Measurements from ENCODE around the gene POLR2C. TPM values are rescaled to one million over a fixed set of nuclear protein-coding genes. Genes with fewer than 3 reads are reported as not detected.
A peak's percentile ranks its signal among the peaks of the same experiment; 100 is the strongest.

The POLR2C gene
- total and polyA plus RNA-seq, 2 experiments from 2014 or later = 40.0 to 163 TPM

- in situ Hi-C loops (cut with MboI) = loop anchor here (5.0 kb wide), 1 partner anchor 117 kb away; no protein-coding TSS in a partner anchor
These were observed 43.0 kb upstream of the POLR2C start for GRCh38 chr16:57419506-57419905.

DNA sequence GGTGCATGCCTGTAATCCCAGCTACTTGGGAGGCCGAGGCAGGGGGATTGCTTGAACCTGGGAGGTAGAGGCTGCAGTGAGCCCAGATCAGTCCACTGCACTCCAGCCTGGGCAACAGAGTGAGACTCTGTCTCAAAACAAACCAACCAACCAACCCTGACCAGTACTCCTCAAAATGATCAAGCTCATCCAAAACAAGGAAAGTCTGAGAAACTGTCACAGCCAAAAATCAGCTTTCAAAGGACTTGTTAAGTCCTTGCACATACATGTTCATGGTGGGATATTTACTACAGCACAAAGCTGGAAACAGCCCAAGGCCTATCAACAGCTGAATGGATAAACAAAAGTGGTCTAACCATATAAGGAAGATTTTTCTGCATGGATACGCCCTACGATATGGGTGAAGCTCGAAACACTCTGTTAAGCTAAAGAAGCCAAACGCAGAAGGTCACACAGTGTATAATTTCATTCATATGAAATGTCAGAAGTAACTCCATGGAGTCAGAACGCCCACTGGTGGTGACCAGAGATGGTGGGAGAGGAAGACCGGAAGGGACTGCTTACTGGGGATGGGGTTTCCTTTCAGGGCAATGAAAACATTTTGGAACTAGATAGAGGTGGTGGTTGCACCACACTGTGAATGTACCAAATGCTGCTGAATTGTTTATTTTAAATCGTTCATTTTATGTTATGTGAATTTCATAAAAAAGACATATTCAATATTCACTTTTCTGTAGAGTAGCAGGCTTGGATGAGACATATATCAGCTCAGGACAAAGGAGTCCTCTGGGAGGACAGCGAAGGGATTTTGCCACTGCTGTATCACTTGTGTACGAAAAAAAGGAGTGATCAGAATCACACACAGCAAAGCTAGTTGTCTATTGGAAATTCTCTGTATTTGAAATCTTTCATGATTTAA is 40.2 kb upstream of the POLR2C start:
- Histone ChIP-seq H3K36me3 (ENCODE audit: low read depth) (no peaks in the 10 kb centered on the region), H3K27ac (no peak overlapping the region), H2AFZ (peak overlapping the region; percentile 51), H3K4me1 (ENCODE audit: insufficient read depth) (peaks cover 6% of the 10 kb centered on the region; the same call in 1 of the 2 replicates), H3K4me2 (ENCODE audit: unreplicated experiment) (no peak overlapping the region), H3K4me3 (no peak overlapping the region), H3F3A (ENCODE audit: insufficient read depth) (peaks cover 9% of the 10 kb centered on the region; the same call in 1 of the 2 replicates), H3K9me3 (ENCODE audit: low read depth) (no peaks in the 10 kb centered on the region), H3K79me2 (ENCODE audit: insufficient read depth) (no peaks in the 10 kb centered on the region), H3K9me2 (ENCODE audit: insufficient read depth) (no peaks in the 10 kb centered on the region), H3K27me3 (replicated peaks; ENCODE audit: insufficient read depth) (no peaks in the 10 kb centered on the region), H3K9ac (no peak overlapping the region), H4K20me1 (ENCODE audit: insufficient read depth) (no peaks in the 10 kb centered on the region)
- TF ChIP-seq EZH2 (IDR thresholded peaks at IDR 0.05; ENCODE audit: insufficient read depth, poor library complexity, severe bottlenecking) (no peak), EZH2phosphoT487 (IDR thresholded peaks at IDR 0.05; ENCODE audit: insufficient read depth, low read depth) (no peak)
- DNase-seq = peak; percentile 65
- in situ Hi-C loops (cut with MboI) = no loop called here
- WGBS, 2 experiments (ENCODE audit: low coverage in 1 of 2, low lambda C conversion rate in 2 of 2, missing lambda C conversion rate in 2 of 2) = 36 to 41% methylated on average over 10 of the region's 10 CpGs

More at GRCh38 chr16:57419506-57419905, 43.0 kb upstream of the POLR2C start:
- no peaks in the 10 kb centered on the region for H3K36me3 ChIP-seq (ENCODE audit: low read depth)
- no peaks in the 10 kb centered on the region for H3K9me2 ChIP-seq (ENCODE audit: insufficient read depth)
- H3K4me3 ChIP-seq = no peak overlapping the region
- H3K4me2 ChIP-seq (ENCODE audit: unreplicated experiment) = no peak overlapping the region
- peaks cover 9% of the 10 kb centered on the region; the same call in 1 of the 2 replicates for H3F3A ChIP-seq (ENCODE audit: insufficient read depth)
- 65 to 67% methylated on average over 6 of the region's 6 CpGs for WGBS, 2 experiments (ENCODE audit: low coverage in 1 of 2, low lambda C conversion rate in 2 of 2, missing lambda C conversion rate in 2 of 2)
- DNase-seq = no peak
- peaks cover 8% of the 10 kb centered on the region; the same call in 1 of the 2 replicates for H3K4me1 ChIP-seq (ENCODE audit: insufficient read depth)
- TF ChIP-seq EZH2 (IDR thresholded peaks at IDR 0.05; ENCODE audit: insufficient read depth, poor library complexity, severe bottlenecking) (no peak), EZH2phosphoT487 (IDR thresholded peaks at IDR 0.05; ENCODE audit: insufficient read depth, low read depth) (no peak)
- no peak overlapping the region for H3K27ac ChIP-seq
- no peaks in the 10 kb centered on the region for H3K9me3 ChIP-seq (ENCODE audit: low read depth)
- no peak overlapping the region for H3K9ac ChIP-seq
- no peaks in the 10 kb centered on the region for H3K27me3 ChIP-seq (replicated peaks; ENCODE audit: insufficient read depth)
- no peak overlapping the region for H2AFZ ChIP-seq
- no peaks in the 10 kb centered on the region for H3K79me2 ChIP-seq (ENCODE audit: insufficient read depth)
- H4K20me1 ChIP-seq (ENCODE audit: insufficient read depth) = no peaks in the 10 kb centered on the region

DNA sequence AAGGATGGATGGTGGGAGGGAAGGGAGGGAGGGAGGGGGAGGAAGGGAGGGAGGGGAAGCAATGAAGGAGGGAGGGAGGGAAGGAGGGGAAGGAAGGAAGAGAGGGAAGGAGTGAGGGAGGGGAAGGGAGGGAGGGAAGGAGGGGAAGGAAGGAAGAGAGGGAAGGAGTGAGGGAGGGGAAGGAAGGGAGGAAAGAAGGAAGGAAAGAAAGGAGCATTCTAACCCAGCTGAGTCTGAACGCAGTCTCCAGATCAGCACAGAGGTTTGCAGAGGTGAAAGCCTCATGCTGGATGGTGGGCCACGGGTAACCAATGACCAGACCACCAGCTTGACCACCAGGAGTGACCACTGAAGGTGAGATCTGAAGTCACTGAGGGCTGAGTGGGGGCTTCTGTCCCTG is 39.3 kb upstream of the POLR2C start:
- DNase-seq = no peak
- peaks cover 6% of the 10 kb centered on the region; the same call in 1 of the 2 replicates for H3K4me1 ChIP-seq (ENCODE audit: insufficient read depth)
- no peak overlapping the region for H3K27ac ChIP-seq
- no peaks in the 10 kb centered on the region for H3K27me3 ChIP-seq (replicated peaks; ENCODE audit: insufficient read depth)
- no peaks in the 10 kb centered on the region for H3K36me3 ChIP-seq (ENCODE audit: low read depth)
- in situ Hi-C loops (cut with MboI) = no loop called here
- H3K4me3 ChIP-seq = no peak overlapping the region
- no peaks in the 10 kb centered on the region for H3K79me2 ChIP-seq (ENCODE audit: insufficient read depth)
- no peak overlapping the region for H3K9ac ChIP-seq
- TF ChIP-seq EZH2 (IDR thresholded peaks at IDR 0.05; ENCODE audit: insufficient read depth, poor library complexity, severe bottlenecking) (no peak), EZH2phosphoT487 (IDR thresholded peaks at IDR 0.05; ENCODE audit: insufficient read depth, low read depth) (no peak)
- no peak overlapping the region for H3K4me2 ChIP-seq (ENCODE audit: unreplicated experiment)
- 81 to 98% methylated on average over 2 of the region's 2 CpGs for WGBS, 2 experiments (ENCODE audit: low coverage in 1 of 2, low lambda C conversion rate in 2 of 2, missing lambda C conversion rate in 2 of 2)
- peaks cover 9% of the 10 kb centered on the region; the same call in 1 of the 2 replicates for H3F3A ChIP-seq (ENCODE audit: insufficient read depth)
- H2AFZ ChIP-seq = no peak overlapping the region
- no peaks in the 10 kb centered on the region for H3K9me3 ChIP-seq (ENCODE audit: low read depth)
- no peaks in the 10 kb centered on the region for H4K20me1 ChIP-seq (ENCODE audit: insufficient read depth)
- H3K9me2 ChIP-seq (ENCODE audit: insufficient read depth) = no peaks in the 10 kb centered on the region

DNA sequence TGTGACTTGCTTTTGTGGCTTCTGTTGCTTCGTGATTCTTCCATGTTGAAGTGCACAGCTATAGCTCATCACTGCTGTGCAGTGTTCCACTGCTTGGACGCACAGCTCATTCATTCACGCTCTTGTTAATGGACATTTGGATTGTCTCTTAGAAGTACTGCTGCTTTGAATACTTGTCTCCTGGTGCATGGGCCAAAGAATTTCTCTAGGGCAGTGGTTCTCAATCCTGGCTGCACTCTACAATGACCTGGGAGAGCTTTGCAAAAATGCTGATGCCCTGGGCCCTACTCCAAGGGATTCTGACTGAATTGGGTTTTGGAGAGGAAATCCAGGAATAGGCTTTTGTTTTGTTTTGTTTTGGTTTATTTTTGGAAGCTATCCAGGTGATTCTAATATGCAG is 37.9 kb upstream of the POLR2C start:
- Histone ChIP-seq H3F3A (ENCODE audit: insufficient read depth) (peaks cover 9% of the 10 kb centered on the region; the same call in 1 of the 2 replicates), H3K79me2 (ENCODE audit: insufficient read depth) (no peaks in the 10 kb centered on the region), H3K9ac (no peak overlapping the region), H3K4me2 (ENCODE audit: unreplicated experiment) (no peak overlapping the region), H3K27ac (no peak overlapping the region), H3K4me3 (no peak overlapping the region), H4K20me1 (ENCODE audit: insufficient read depth) (no peaks in the 10 kb centered on the region), H3K9me2 (ENCODE audit: insufficient read depth) (no peaks in the 10 kb centered on the region), H3K4me1 (ENCODE audit: insufficient read depth) (peaks cover 6% of the 10 kb centered on the region; the same call in 1 of the 2 replicates), H3K36me3 (ENCODE audit: low read depth) (no peaks in the 10 kb centered on the region; the same call in 1 of the 2 replicates), H3K9me3 (ENCODE audit: low read depth) (no peaks in the 10 kb centered on the region), H3K27me3 (replicated peaks; ENCODE audit: insufficient read depth) (no peaks in the 10 kb centered on the region), H2AFZ (no peak overlapping the region)
- DNase-seq = no peak
- in situ Hi-C loops (cut with MboI) = no loop called here
- no peak for TF ChIP-seq EZH2phosphoT487 (IDR thresholded peaks at IDR 0.05; ENCODE audit: insufficient read depth, low read depth)
- TF ChIP-seq EZH2 (IDR thresholded peaks at IDR 0.05; ENCODE audit: insufficient read depth, poor library complexity, severe bottlenecking) = no peak
- 38 to 40% methylated on average over 3 of the region's 3 CpGs for WGBS, 2 experiments (ENCODE audit: low coverage in 1 of 2, low lambda C conversion rate in 2 of 2, missing lambda C conversion rate in 2 of 2)

Measured in GM23248 (cell line).